Measurements from ENCODE around the gene ZNF35. TPM values are rescaled to one million over a fixed set of nuclear protein-coding genes. Genes with fewer than 3 reads are reported as not detected.

Gene ZNF35
- 1 to 10 TPM; 5.3 to 6.7 (median 6.6) TPM for total RNA-seq

- Mint-ChIP-seq H3K27me3 (ENCODE audit: low read depth) (no peaks in the 10 kb centered on the region), H3K4me1 (ENCODE audit: low read depth) (peaks cover 9% of the 10 kb centered on the region), H3K4me3 (peak within 1 kb of the TSS; percentile 83), H3K36me3 (ENCODE audit: insufficient read depth) (peaks cover 14% of the 10 kb centered on the region), H3K9me3 (peaks cover 32% of the 10 kb centered on the region)
- peak; percentile 74 to 84 for ATAC-seq
- no peak for DNase-seq
Measured at GRCh38 chr3:44648564-44649229, at the start of gene ZNF35. Gene ZNF35 (plus strand): TSS chr3:44648732. CDS start chr3:44651068, 2,336 bp downstream.

- peaks cover 2% of the 10 kb centered on the region for H3K36me3 Mint-ChIP-seq (ENCODE audit: insufficient read depth)
- peaks cover 2% of the 10 kb centered on the region for H3K9me3 Mint-ChIP-seq
- H3K4me1 Mint-ChIP-seq (ENCODE audit: low read depth): no peaks in the 10 kb centered on the region
- DNase-seq: no peak
- H3K27me3 Mint-ChIP-seq (ENCODE audit: low read depth): peaks cover 5% of the 10 kb centered on the region
- ATAC-seq: no peak
- H3K4me3 Mint-ChIP-seq: no peak overlapping the region
Measured at GRCh38 chr3:44601749-44602148, 46.8 kb upstream of the ZNF35 start.

- Mint-ChIP-seq H3K9me3 (peaks cover 3% of the 10 kb centered on the region), H3K36me3 (ENCODE audit: insufficient read depth) (no peaks in the 10 kb centered on the region), H3K4me1 (ENCODE audit: low read depth) (no peaks in the 10 kb centered on the region), H3K4me3 (no peak overlapping the region), H3K27me3 (ENCODE audit: low read depth) (peaks cover 3% of the 10 kb centered on the region)
- no peak for DNase-seq
- ATAC-seq: no peak
Measured at GRCh38 chr3:44612678-44613077, 35.9 kb upstream of the ZNF35 start.

- H3K27me3 Mint-ChIP-seq (ENCODE audit: low read depth): no peaks in the 10 kb centered on the region
- ATAC-seq: peak; percentile 96 to 97
Measured at GRCh38 chr3:44624749-44625480, 23.6 kb upstream of the ZNF35 start, which contains the start of gene ZNF197. Gene ZNF197 (plus strand): TSS chr3:44625036. CDS start chr3:44629155, 4,119 bp downstream.

GRCh38 chr3:44628716-44629115 lies 19.8 kb upstream of the ZNF35 start:
- no peak overlapping the region for H3K4me3 Mint-ChIP-seq
- no peak for DNase-seq
- no peaks in the 10 kb centered on the region for H3K9me3 Mint-ChIP-seq
- H3K27me3 Mint-ChIP-seq (ENCODE audit: low read depth): no peaks in the 10 kb centered on the region
- H3K4me1 Mint-ChIP-seq (ENCODE audit: low read depth): peaks cover 31% of the 10 kb centered on the region
- H3K36me3 Mint-ChIP-seq (ENCODE audit: insufficient read depth): peaks cover 40% of the 10 kb centered on the region
- no peak for ATAC-seq

More at GRCh38 chr3:44624749-44625480, 23.6 kb upstream of the ZNF35 start, which contains the start of gene ZNF197:
- Mint-ChIP-seq H3K4me3 (peak within 1 kb of the TSS; percentile 89), H3K9me3 (no peaks in the 10 kb centered on the region), H3K4me1 (ENCODE audit: low read depth) (peaks cover 29% of the 10 kb centered on the region), H3K36me3 (ENCODE audit: insufficient read depth) (peaks cover 13% of the 10 kb centered on the region)
- DNase-seq: peak; percentile 40

- H3K27me3 Mint-ChIP-seq (ENCODE audit: low read depth): no peaks in the 10 kb centered on the region
- DNase-seq: no peak
- peaks cover 65% of the 10 kb centered on the region for H3K36me3 Mint-ChIP-seq (ENCODE audit: insufficient read depth)
- no peak overlapping the region for H3K4me3 Mint-ChIP-seq
- peaks cover 17% of the 10 kb centered on the region for H3K9me3 Mint-ChIP-seq
- H3K4me1 Mint-ChIP-seq (ENCODE audit: low read depth): peaks cover 16% of the 10 kb centered on the region
- ATAC-seq: no peak
Measured at GRCh38 chr3:44632193-44632592, 16.3 kb upstream of the ZNF35 start.

GRCh38 chr3:44642337-44642736 lies 6.2 kb upstream of the ZNF35 start:
- H3K36me3 Mint-ChIP-seq (ENCODE audit: insufficient read depth): peaks cover 63% of the 10 kb centered on the region
- H3K4me3 Mint-ChIP-seq: no peak overlapping the region
- no peaks in the 10 kb centered on the region for H3K4me1 Mint-ChIP-seq (ENCODE audit: low read depth)
- ATAC-seq: no peak
- peaks cover 57% of the 10 kb centered on the region for H3K9me3 Mint-ChIP-seq
- H3K27me3 Mint-ChIP-seq (ENCODE audit: low read depth): no peaks in the 10 kb centered on the region
- DNase-seq: no peak

GRCh38 chr3:44643024-44643423 lies 5.5 kb upstream of the ZNF35 start:
- no peak for ATAC-seq
- Mint-ChIP-seq H3K9me3 (peaks cover 58% of the 10 kb centered on the region), H3K36me3 (ENCODE audit: insufficient read depth) (peaks cover 56% of the 10 kb centered on the region), H3K27me3 (ENCODE audit: low read depth) (no peaks in the 10 kb centered on the region), H3K4me3 (no peak overlapping the region), H3K4me1 (ENCODE audit: low read depth) (peaks cover 5% of the 10 kb centered on the region)
- no peak for DNase-seq

GRCh38 chr3:44647771-44648170 lies 761 bp upstream of the ZNF35 start:
- H3K36me3 Mint-ChIP-seq (ENCODE audit: insufficient read depth): peaks cover 17% of the 10 kb centered on the region
- H3K27me3 Mint-ChIP-seq (ENCODE audit: low read depth): no peaks in the 10 kb centered on the region
- peaks cover 9% of the 10 kb centered on the region for H3K4me1 Mint-ChIP-seq (ENCODE audit: low read depth)
- DNase-seq: no peak
- peaks cover 41% of the 10 kb centered on the region for H3K9me3 Mint-ChIP-seq
- H3K4me3 Mint-ChIP-seq: peak overlapping the region; percentile 83
- no peak for ATAC-seq

- ATAC-seq: no peak
- H3K4me3 Mint-ChIP-seq: no peak overlapping the region
Measured at GRCh38 chr3:44649709-44650108, 1.2 kb downstream of the ZNF35 start.

GRCh38 chr3:44654039-44654438 lies 5.5 kb downstream of the ZNF35 start:
- Mint-ChIP-seq H3K36me3 (ENCODE audit: insufficient read depth) (peaks cover 44% of the 10 kb centered on the region), H3K4me1 (ENCODE audit: low read depth) (peaks cover 1% of the 10 kb centered on the region), H3K9me3 (peaks cover 35% of the 10 kb centered on the region), H3K27me3 (ENCODE audit: low read depth) (no peaks in the 10 kb centered on the region), H3K4me3 (no peak overlapping the region)
- DNase-seq: no peak
- no peak for ATAC-seq

More at GRCh38 chr3:44649709-44650108, 1.2 kb downstream of the ZNF35 start:
- H3K27me3 Mint-ChIP-seq (ENCODE audit: low read depth): no peaks in the 10 kb centered on the region
- DNase-seq: no peak
- H3K9me3 Mint-ChIP-seq: peaks cover 32% of the 10 kb centered on the region
- peaks cover 21% of the 10 kb centered on the region for H3K36me3 Mint-ChIP-seq (ENCODE audit: insufficient read depth)
- H3K4me1 Mint-ChIP-seq (ENCODE audit: low read depth): peaks cover 9% of the 10 kb centered on the region

- peaks cover 54% of the 10 kb centered on the region for H3K9me3 Mint-ChIP-seq
Measured at GRCh38 chr3:44659015-44659414, 10.5 kb downstream of the ZNF35 start.

GRCh38 chr3:44659434-44659833 lies 10.9 kb downstream of the ZNF35 start:
- H3K9me3 Mint-ChIP-seq: peaks cover 57% of the 10 kb centered on the region
- H3K4me3 Mint-ChIP-seq: no peak overlapping the region
- ATAC-seq (no peak), DNase-seq (no peak)
- H3K4me1 Mint-ChIP-seq (ENCODE audit: low read depth): no peaks in the 10 kb centered on the region
- peaks cover 44% of the 10 kb centered on the region for H3K36me3 Mint-ChIP-seq (ENCODE audit: insufficient read depth)
- no peaks in the 10 kb centered on the region for H3K27me3 Mint-ChIP-seq (ENCODE audit: low read depth)

More at GRCh38 chr3:44659015-44659414, 10.5 kb downstream of the ZNF35 start:
- no peaks in the 10 kb centered on the region for H3K4me1 Mint-ChIP-seq (ENCODE audit: low read depth)
- DNase-seq (no peak), ATAC-seq (no peak)
- H3K4me3 Mint-ChIP-seq: no peak overlapping the region
- peaks cover 46% of the 10 kb centered on the region for H3K36me3 Mint-ChIP-seq (ENCODE audit: insufficient read depth)
- H3K27me3 Mint-ChIP-seq (ENCODE audit: low read depth): no peaks in the 10 kb centered on the region

GRCh38 chr3:44661189-44661588 lies 12.7 kb downstream of the ZNF35 start:
- Mint-ChIP-seq H3K9me3 (peaks cover 64% of the 10 kb centered on the region), H3K27me3 (ENCODE audit: low read depth) (no peaks in the 10 kb centered on the region), H3K4me3 (no peak overlapping the region), H3K4me1 (ENCODE audit: low read depth) (no peaks in the 10 kb centered on the region), H3K36me3 (ENCODE audit: insufficient read depth) (peaks cover 40% of the 10 kb centered on the region)
- ATAC-seq (no peak), DNase-seq (no peak)

GRCh38 chr3:44665173-44665572 lies 16.6 kb downstream of the ZNF35 start:
- Mint-ChIP-seq H3K4me1 (ENCODE audit: low read depth) (no peaks in the 10 kb centered on the region), H3K27me3 (ENCODE audit: low read depth) (peaks cover 4% of the 10 kb centered on the region), H3K4me3 (no peak overlapping the region), H3K36me3 (ENCODE audit: insufficient read depth) (peaks cover 9% of the 10 kb centered on the region), H3K9me3 (peaks cover 30% of the 10 kb centered on the region)
- ATAC-seq (no peak), DNase-seq (no peak)

Measured in activated T-cell treated with anti-CD3 and anti-CD28 coated beads, Interleukin-2, amount 50 U/mL, for 4 hours (primary cell).